Gastrocnemius medialis (tissue), 4 donors: ENCODE data around the gene GPS2. TPM values are rescaled to one million over a fixed set of nuclear protein-coding genes. Genes with fewer than 3 reads are reported as not detected.
A peak's percentile ranks its signal among the peaks of the same experiment; 100 is the strongest.

ENCODE experiments used
- ATAC-seq, 2 donors: fragments of 150-250 bp; one replicate each; pipeline ENCODE4 v1.9.1; 2016
- DNase-seq, 2 donors: peaks; one replicate each; pipeline ENCODE4 v3.0.0-alpha.2; 2019
- H3K27ac ChIP-seq, 4 donors: fragments of 200-600 bp; sonication (generic); 1 replicate in 1 of 4; 2 replicates in 3 of 4; pipeline ENCODE4 v1.5.1; 2016 to 2018; ENCODE audit warnings: mild to moderate bottlenecking in 2 of 4, moderate library complexity in 1 of 4
- H3K27me3 ChIP-seq, 3 donors: fragments of 200-600 bp; sonication (generic) in 2 of 3; 1 replicate in 1 of 3; 2 replicates in 2 of 3; pipeline versions ENCODE4 v1.5.1 to v1.6.0; 2016 to 2019; ENCODE audit warnings: mild to moderate bottlenecking in 1 of 3, moderate library complexity in 1 of 3
- H3K36me3 ChIP-seq, 2 donors: fragments of 200-600 bp; sonication (generic) in 1 of 2; one replicate each; pipeline ENCODE4 v1.5.1; 2017 to 2018
- H3K4me1 ChIP-seq, 2 donors: fragments of 200-600 bp; sonication (generic) in 1 of 2; one replicate each; pipeline ENCODE4 v1.5.1; 2016 to 2017; ENCODE audit warnings: mild to moderate bottlenecking in 2 of 2
- H3K4me3 ChIP-seq, 4 donors: fragments of 200-600 bp; sonication (generic) in 3 of 4; 1 replicate in 1 of 4; 2 replicates in 3 of 4; pipeline ENCODE4 v1.5.1; 2016 to 2019; ENCODE audit warnings: mild to moderate bottlenecking in 2 of 4
- H3K9me3 ChIP-seq, 3 donors: fragments of 200-600 bp; sonication (generic) in 2 of 3; 1 replicate in 1 of 3; 2 replicates in 2 of 3; pipeline ENCODE4 v1.5.1; 2016 to 2019
- POLR2A ChIP-seq, 2 donors: fragments of 450-650 bp; IDR thresholded peaks; one replicate each; pipeline ENCODE4 v1.6.1; 2017; ENCODE audit warnings: antibody characterized with exemption in 2 of 2, mild to moderate bottlenecking in 2 of 2, moderate library complexity in 2 of 2
- in situ Hi-C, 4 donors: fragments of 200-750 bp; cut with MboI; loops; one replicate each; pipeline versions ENCODE4 v1.15.0 to v1.8.0; 2017; ENCODE audit warnings: low sequenced_read_pairs in 4 of 4
- intact Hi-C: fragments of 100-400 bp; cut with DNase I; formaldehyde crosslinking; loops from one replicate; pipeline ENCODE4 v1.15.1; 2023; ENCODE audit warnings: low total_unique reads
- total RNA-seq, 4 donors: library from RNA; depleted of rRNA; stranded (reverse); fragments of >200 nt; gene quantifications; one replicate each; pipeline versions ENCODE4 v1.1.0 to v1.2.3, GENCODE V29; 2016
- TF ChIP-seq, protein P1 (sequence below), 5 experiments: fragments of 450-650 bp in 3 of 5; fragments of 200-600 bp in 2 of 5; sonication (generic) in 2 of 5; IDR thresholded peaks in 4 of 5; conservative IDR thresholded peaks in 1 of 5; 1 replicate in 4 of 5; 2 replicates in 1 of 5; pipeline ENCODE4 v1.5.1; 2016 to 2019; ENCODE audit warnings: antibody characterized with exemption in 5 of 5, mild to moderate bottlenecking in 3 of 5, moderate library complexity in 3 of 5

GPS2 gene
- total RNA-seq, 4 donors from 2014 or later: 135 to 240 (median 169) TPM

DNA sequence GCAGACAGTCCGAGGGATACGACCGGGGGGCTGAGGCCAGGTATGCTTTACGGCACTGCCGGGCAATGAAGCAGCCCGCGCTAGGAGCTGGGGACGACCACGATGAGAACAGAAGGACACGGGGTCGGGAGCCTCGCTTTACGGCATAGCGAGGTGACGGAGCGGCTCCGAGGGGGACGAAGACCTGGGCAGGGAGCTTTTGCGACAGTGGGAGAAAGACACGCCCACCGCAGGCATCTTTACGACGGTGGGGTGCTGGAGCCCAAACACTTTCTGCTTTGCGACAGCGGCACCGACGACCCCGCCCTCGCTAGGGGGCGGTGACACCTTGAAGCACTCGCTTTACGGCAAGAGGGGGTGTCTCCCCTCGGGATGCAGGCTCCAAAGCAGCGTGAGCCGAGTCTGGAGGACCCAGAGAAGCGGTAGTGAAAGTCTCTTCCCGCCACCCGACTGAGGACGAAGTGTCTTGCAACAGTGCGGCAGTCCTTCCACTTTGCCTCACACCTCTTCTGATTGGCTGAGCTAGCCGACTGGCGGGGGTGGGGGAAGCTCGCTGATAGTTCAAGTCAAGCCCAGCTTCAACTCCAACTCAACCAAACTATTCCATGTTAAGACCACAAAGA lies 14.3 kb upstream of the GPS2 start:
- Histone ChIP-seq H3K9me3 (no peaks in the 10 kb centered on the region), H3K4me3 (peak overlapping the region; percentile 78 to 99 (median 93)), H3K27me3 (peaks cover 0 to 3% (median 2%) of the 10 kb centered on the region in 3 donors), H3K36me3 (peaks cover 0 to 16% of the 10 kb centered on the region in 2 donors), H3K4me1 (peaks cover 15 to 24% of the 10 kb centered on the region in 2 donors), H3K27ac (peak overlapping the region; percentile 94 to 99 (median 96))
- DNase-seq (peak; percentile 97 to 99), ATAC-seq (peak; percentile 87 to 88)
- in situ Hi-C loops (loop anchor here in 1 of 4 donors (25.0 kb wide), 1 partner anchor 292 kb away; the partner anchor contains the start of genes SLC16A11 and SLC16A13), intact Hi-C loops (loop anchor here (1.0 to 5.0 kb wide), 3 partner anchors 21 to 233 kb away; partner anchors contain the start of genes EIF5A and SENP3)
- TF ChIP-seq, protein P1, sequence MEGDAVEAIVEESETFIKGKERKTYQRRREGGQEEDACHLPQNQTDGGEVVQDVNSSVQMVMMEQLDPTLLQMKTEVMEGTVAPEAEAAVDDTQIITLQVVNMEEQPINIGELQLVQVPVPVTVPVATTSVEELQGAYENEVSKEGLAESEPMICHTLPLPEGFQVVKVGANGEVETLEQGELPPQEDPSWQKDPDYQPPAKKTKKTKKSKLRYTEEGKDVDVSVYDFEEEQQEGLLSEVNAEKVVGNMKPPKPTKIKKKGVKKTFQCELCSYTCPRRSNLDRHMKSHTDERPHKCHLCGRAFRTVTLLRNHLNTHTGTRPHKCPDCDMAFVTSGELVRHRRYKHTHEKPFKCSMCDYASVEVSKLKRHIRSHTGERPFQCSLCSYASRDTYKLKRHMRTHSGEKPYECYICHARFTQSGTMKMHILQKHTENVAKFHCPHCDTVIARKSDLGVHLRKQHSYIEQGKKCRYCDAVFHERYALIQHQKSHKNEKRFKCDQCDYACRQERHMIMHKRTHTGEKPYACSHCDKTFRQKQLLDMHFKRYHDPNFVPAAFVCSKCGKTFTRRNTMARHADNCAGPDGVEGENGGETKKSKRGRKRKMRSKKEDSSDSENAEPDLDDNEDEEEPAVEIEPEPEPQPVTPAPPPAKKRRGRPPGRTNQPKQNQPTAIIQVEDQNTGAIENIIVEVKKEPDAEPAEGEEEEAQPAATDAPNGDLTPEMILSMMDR (IDR thresholded peaks at IDR 0.05 in 4 of 5, conservative IDR thresholded peaks at IDR 0.05 in 1 of 5): no peak
- TF ChIP-seq POLR2A (IDR thresholded peaks at IDR 0.05): peak; percentile 87 to 92

DNA sequence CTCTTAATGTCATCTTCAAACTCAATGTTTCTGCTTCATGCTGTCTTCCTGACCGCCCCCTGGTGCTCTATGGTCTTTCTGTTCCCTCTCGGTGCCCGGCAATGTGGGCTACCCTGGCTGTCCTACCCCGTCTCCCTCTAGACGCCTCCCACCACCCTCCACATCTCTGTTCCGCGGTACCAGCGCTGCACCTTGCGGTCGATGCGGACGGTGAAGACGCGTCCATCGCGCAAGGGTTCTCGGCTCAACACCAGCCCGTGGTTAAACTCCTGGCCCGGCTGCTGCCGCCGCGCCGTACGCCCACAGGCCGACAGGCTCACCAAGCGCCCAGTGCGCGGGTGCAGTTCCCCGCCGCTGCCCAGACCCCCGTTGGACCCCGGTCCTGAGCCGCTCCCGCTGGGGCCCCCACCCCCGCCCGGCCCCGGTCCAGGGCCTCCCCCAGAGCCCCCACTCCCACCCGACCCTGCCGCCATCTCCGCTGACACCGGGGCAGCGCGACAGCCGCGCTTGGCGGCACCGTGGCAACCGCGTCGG lies 13.7 kb upstream of the GPS2 start, which contains the start of gene NEURL4:
Gene NEURL4 (minus strand): TSS at position 496 of the 534 bp plus-strand sequence. CDS start 23 bp downstream, at position 473.
- ATAC-seq: peak; percentile 14 to 21

DNA sequence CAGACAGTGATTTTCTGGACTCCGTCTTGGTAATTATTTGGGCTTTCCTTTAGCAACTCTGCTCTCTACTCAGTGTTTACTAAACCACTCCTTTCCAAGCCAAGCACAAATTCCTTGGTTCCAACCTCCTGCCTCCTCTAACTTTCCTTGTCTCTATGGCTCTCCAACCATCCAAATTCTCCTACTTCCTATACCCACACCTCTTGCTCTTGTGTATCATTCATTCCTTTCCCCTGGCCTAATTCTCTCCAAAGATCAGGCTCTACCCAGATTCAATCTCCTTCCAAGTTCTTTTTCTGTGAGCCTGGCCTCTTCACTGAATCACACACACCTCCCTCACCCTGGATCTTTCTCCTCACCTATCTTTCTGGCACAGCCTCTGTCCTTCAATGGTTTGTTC lies 12.8 kb upstream of the GPS2 start:
- DNase-seq: no peak
- peak overlapping the region; percentile 94 to 99 (median 96) for H3K27ac ChIP-seq
- H3K4me3 ChIP-seq: peak overlapping the region; percentile 78 to 99 (median 93)
- no peaks in the 10 kb centered on the region for H3K9me3 ChIP-seq
- TF ChIP-seq, protein P1 (IDR thresholded peaks at IDR 0.05 in 4 of 5, conservative IDR thresholded peaks at IDR 0.05 in 1 of 5): no peak
- no peak for TF ChIP-seq POLR2A (IDR thresholded peaks at IDR 0.05)
- no peak for ATAC-seq
- peaks cover 0 to 31% of the 10 kb centered on the region in 2 donors for H3K36me3 ChIP-seq
- H3K4me1 ChIP-seq: peaks cover 15 to 24% of the 10 kb centered on the region in 2 donors
- intact Hi-C loops: loop anchor here (5.0 kb wide), 1 partner anchor 234 kb away; the partner anchor contains the start of gene SENP3
- in situ Hi-C loops: loop anchor here in 1 of 4 donors (25.0 kb wide), 1 partner anchor 291 kb away; the partner anchor contains the start of genes SLC16A11 and SLC16A13
- H3K27me3 ChIP-seq: no peaks in the 10 kb centered on the region

More for the DNA sequence above, 13.7 kb upstream of the GPS2 start, which contains the start of gene NEURL4:
- H3K4me3 ChIP-seq: peak within 1 kb of the TSS; percentile 78 to 99 (median 93)
- no peaks in the 10 kb centered on the region for H3K27me3 ChIP-seq
- H3K9me3 ChIP-seq: no peaks in the 10 kb centered on the region
- H3K36me3 ChIP-seq: peaks cover 0 to 22% of the 10 kb centered on the region in 2 donors
- in situ Hi-C loops (loop anchor here in 1 of 4 donors (25.0 kb wide), 1 partner anchor 292 kb away; the partner anchor contains the start of genes SLC16A11 and SLC16A13), intact Hi-C loops (loop anchor here (1.0 to 5.0 kb wide), 3 partner anchors 21 to 233 kb away; partner anchors contain the start of genes EIF5A and SENP3)
- peaks cover 15 to 24% of the 10 kb centered on the region in 2 donors for H3K4me1 ChIP-seq
- TF ChIP-seq, protein P1 (IDR thresholded peaks at IDR 0.05 in 4 of 5, conservative IDR thresholded peaks at IDR 0.05 in 1 of 5): no peak
- no peak for TF ChIP-seq POLR2A (IDR thresholded peaks at IDR 0.05)
- H3K27ac ChIP-seq: peak within 1 kb of the TSS; percentile 94 to 99 (median 96)
- no peak for DNase-seq

DNA sequence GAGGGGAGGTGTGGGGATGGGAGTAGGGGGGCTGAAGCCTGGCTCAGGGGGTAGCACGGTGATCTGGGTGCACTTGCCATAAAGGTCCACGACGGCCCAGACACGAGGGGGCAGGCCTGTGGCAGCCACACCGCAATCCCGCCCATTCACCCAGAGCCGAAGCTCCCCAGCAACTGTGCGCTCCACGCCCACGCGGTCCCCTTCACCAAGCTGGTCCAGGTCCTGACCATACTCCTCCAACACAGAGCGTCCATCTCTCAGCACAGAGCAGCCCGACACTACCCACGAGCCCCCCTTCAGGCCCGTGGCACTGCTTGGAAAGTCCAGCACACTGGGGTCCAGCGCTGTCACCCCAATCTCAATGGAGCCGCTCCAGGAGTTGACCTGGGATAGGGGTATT lies 12.3 kb upstream of the GPS2 start:
- H3K36me3 ChIP-seq: peaks cover 0 to 36% of the 10 kb centered on the region in 2 donors
- H3K4me3 ChIP-seq: no peak overlapping the region
- peaks cover 15 to 24% of the 10 kb centered on the region in 2 donors for H3K4me1 ChIP-seq
- in situ Hi-C loops (loop anchor here in 1 of 4 donors (25.0 kb wide), 1 partner anchor 290 kb away; the partner anchor contains the start of genes SLC16A11 and SLC16A13), intact Hi-C loops (loop anchor here (5.0 kb wide), 1 partner anchor 235 kb away; the partner anchor contains the start of gene SENP3)
- ATAC-seq (no peak), DNase-seq (no peak)
- no peak overlapping the region for H3K27ac ChIP-seq
- H3K9me3 ChIP-seq: no peaks in the 10 kb centered on the region
- H3K27me3 ChIP-seq: no peaks in the 10 kb centered on the region
- TF ChIP-seq, protein P1 (IDR thresholded peaks at IDR 0.05 in 4 of 5, conservative IDR thresholded peaks at IDR 0.05 in 1 of 5): no peak
